ENCODE results near the gene PCARE. TPM values are rescaled to one million over a fixed set of nuclear protein-coding genes. Genes with fewer than 3 reads are reported as not detected.
A peak's percentile ranks its signal among the peaks of the same experiment; 100 is the strongest.
"Not testable (repeated sequence)": the region's sequence is repeated elsewhere in the genome, so short reads cannot be mapped to it uniquely, and the experiment has no call there.

The PCARE gene
- total RNA-seq, 1 donor from 2014 or later = not detected

- H3K4me3 Mint-ChIP-seq = no peak overlapping the region
- no peaks in the 10 kb centered on the region for H3K9me3 Mint-ChIP-seq
- no peak for TF ChIP-seq CTCF (conservative IDR thresholded peaks at IDR 0.05)
Measured at GRCh38 chr2:29106256-29106655, 31.9 kb upstream of the PCARE start.

GRCh38 chr2:29105375-29105774, 31.1 kb upstream of the PCARE start:
- TF ChIP-seq CTCF (conservative IDR thresholded peaks at IDR 0.05) = no peak
- H3K9me3 Mint-ChIP-seq = peaks cover 4% of the 10 kb centered on the region

More at GRCh38 chr2:29106256-29106655, 31.9 kb upstream of the PCARE start:
- Mint-ChIP-seq H3K4me1 (peaks cover 21% of the 10 kb centered on the region), H3K36me3 (ENCODE audit: low read depth) (no peaks in the 10 kb centered on the region), H3K27ac (ENCODE audit: unreplicated experiment) (peak overlapping the region; percentile 72), H3K27me3 (ENCODE audit: low read depth) (no peaks in the 10 kb centered on the region)
- DNase-seq (ENCODE audit: low read depth, low spot score) = no peak

GRCh38 chr2:29104688-29105087, 30.4 kb upstream of the PCARE start:
- TF ChIP-seq CTCF (conservative IDR thresholded peaks at IDR 0.05) = no peak
- DNase-seq (ENCODE audit: low read depth, low spot score) = no peak
- H3K9me3 Mint-ChIP-seq = peaks cover 4% of the 10 kb centered on the region
- no peaks in the 10 kb centered on the region for H3K27me3 Mint-ChIP-seq (ENCODE audit: low read depth)
- no peak overlapping the region for H3K27ac Mint-ChIP-seq (ENCODE audit: unreplicated experiment)
- H3K4me3 Mint-ChIP-seq = no peak overlapping the region
- peaks cover 21% of the 10 kb centered on the region for H3K4me1 Mint-ChIP-seq
- no peaks in the 10 kb centered on the region for H3K36me3 Mint-ChIP-seq (ENCODE audit: low read depth)

More at GRCh38 chr2:29105375-29105774, 31.1 kb upstream of the PCARE start:
- H3K27ac Mint-ChIP-seq (ENCODE audit: unreplicated experiment) = no peak overlapping the region
- peaks cover 21% of the 10 kb centered on the region for H3K4me1 Mint-ChIP-seq
- H3K36me3 Mint-ChIP-seq (ENCODE audit: low read depth) = no peaks in the 10 kb centered on the region
- DNase-seq (ENCODE audit: low read depth, low spot score) = no peak
- no peak overlapping the region for H3K4me3 Mint-ChIP-seq
- H3K27me3 Mint-ChIP-seq (ENCODE audit: low read depth) = no peaks in the 10 kb centered on the region

GRCh38 chr2:29100564-29100963, 26.2 kb upstream of the PCARE start:
- TF ChIP-seq CTCF (conservative IDR thresholded peaks at IDR 0.05) = no peak
- peaks cover 4% of the 10 kb centered on the region for H3K9me3 Mint-ChIP-seq
- H3K4me3 Mint-ChIP-seq = no peak overlapping the region
- DNase-seq (ENCODE audit: low read depth, low spot score) = no peak
- no peaks in the 10 kb centered on the region for H3K27me3 Mint-ChIP-seq (ENCODE audit: low read depth)
- peaks cover 17% of the 10 kb centered on the region for H3K4me1 Mint-ChIP-seq
- no peaks in the 10 kb centered on the region for H3K36me3 Mint-ChIP-seq (ENCODE audit: low read depth)
- H3K27ac Mint-ChIP-seq (ENCODE audit: unreplicated experiment) = no peak overlapping the region

GRCh38 chr2:29097569-29097968, 23.2 kb upstream of the PCARE start:
- Mint-ChIP-seq H3K9me3 (peaks cover 4% of the 10 kb centered on the region), H3K27me3 (ENCODE audit: low read depth) (no peaks in the 10 kb centered on the region), H3K27ac (ENCODE audit: unreplicated experiment) (peak overlapping the region; percentile 57), H3K4me1 (peaks cover 17% of the 10 kb centered on the region), H3K4me3 (peak overlapping the region; percentile 48), H3K36me3 (ENCODE audit: low read depth) (no peaks in the 10 kb centered on the region)
- TF ChIP-seq CTCF (conservative IDR thresholded peaks at IDR 0.05) = no peak
- no peak for DNase-seq (ENCODE audit: low read depth, low spot score)

GRCh38 chr2:29096969-29097368, 22.6 kb upstream of the PCARE start:
- no peak for DNase-seq (ENCODE audit: low read depth, low spot score)
- Mint-ChIP-seq H3K4me1 (peaks cover 17% of the 10 kb centered on the region), H3K27me3 (ENCODE audit: low read depth) (no peaks in the 10 kb centered on the region), H3K4me3 (no peak overlapping the region), H3K36me3 (ENCODE audit: low read depth) (no peaks in the 10 kb centered on the region), H3K9me3 (peaks cover 4% of the 10 kb centered on the region), H3K27ac (ENCODE audit: unreplicated experiment) (no peak overlapping the region)
- no peak for TF ChIP-seq CTCF (conservative IDR thresholded peaks at IDR 0.05)

- H3K27ac Mint-ChIP-seq (ENCODE audit: unreplicated experiment); H3K36me3 Mint-ChIP-seq (ENCODE audit: low read depth); DNase-seq (ENCODE audit: low read depth, low spot score); H3K4me1 Mint-ChIP-seq; H3K9me3 Mint-ChIP-seq; H3K4me3 Mint-ChIP-seq; H3K27me3 Mint-ChIP-seq (ENCODE audit: low read depth): not testable (repeated sequence)
Measured at GRCh38 chr2:29090311-29090710, 16.0 kb upstream of the PCARE start.

Measured in neural crest cell (in vitro differentiated cells).